Measurements from ENCODE around the gene CLSTN3.

Gene CLSTN3

GRCh38 chr12:7189398-7190267 is 59.5 kb downstream of the CLSTN3 start, which contains the start of gene PEX5:
Gene PEX5 (plus strand): TSS chr12:7189686. CDS start chr12:7190378, 692 bp downstream.
- DNase-seq (ENCODE audit: low spot score) = peak; percentile 95

GRCh38 chr12:7190268-7191055 is 60.3 kb downstream of the CLSTN3 start:
- peak; percentile 56 for DNase-seq (ENCODE audit: low spot score)

- DNase-seq (ENCODE audit: low spot score) = no peak
Observed at GRCh38 chr12:7193674-7194073, 63.5 kb downstream of the CLSTN3 start.

- DNase-seq (ENCODE audit: low spot score) = no peak
Observed at GRCh38 chr12:7197841-7198240, 67.7 kb downstream of the CLSTN3 start.

- DNase-seq (ENCODE audit: low spot score) = no peak
Observed at GRCh38 chr12:7203109-7203508, 72.9 kb downstream of the CLSTN3 start.

- no peak for DNase-seq (ENCODE audit: low spot score)
Observed at GRCh38 chr12:7205091-7205490, 74.9 kb downstream of the CLSTN3 start.

- no peak for DNase-seq (ENCODE audit: low spot score)
Observed at GRCh38 chr12:7206691-7207090, 76.5 kb downstream of the CLSTN3 start.

- DNase-seq (ENCODE audit: low spot score) = no peak
Observed at GRCh38 chr12:7207866-7208625, 77.9 kb downstream of the CLSTN3 start.

Measured in AG08396 (cell line).